NCI-H2171 treated with DMSO at 0.1 percent for 48 hours (cell line): ENCODE results near the gene TMEM161B.
A peak's percentile ranks its signal among the peaks of the same experiment; 100 is the strongest.
"Not testable (repeated sequence)": the region's sequence is repeated elsewhere in the genome, so short reads cannot be mapped to it uniquely, and the experiment has no call there.

Source experiments
- DNase-seq: peaks from one replicate; lab custom pipeline; 2025; lab: John Stamatoyannopoulos, UW

The TMEM161B gene

GRCh38 chr5:88248743-88249540 is 19.7 kb downstream of the TMEM161B start:
- no peak for DNase-seq

GRCh38 chr5:88248094-88248493 is 20.6 kb downstream of the TMEM161B start:
- no peak for DNase-seq

DNA sequence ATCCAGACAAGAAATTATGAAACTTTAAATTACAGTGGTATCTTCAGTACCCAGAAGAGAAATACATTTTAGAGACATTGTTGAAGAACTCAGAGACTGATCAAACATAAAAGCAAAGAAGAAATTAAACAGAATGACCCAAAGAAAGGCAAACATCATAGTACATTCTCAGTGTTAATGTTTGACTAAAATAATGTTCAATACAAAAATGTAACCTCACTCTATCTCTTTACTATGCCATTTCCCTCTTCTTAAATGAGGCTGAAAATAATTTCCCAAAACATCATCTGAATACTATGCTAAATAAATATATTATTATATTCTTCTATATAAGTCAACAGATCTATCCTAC is 22.8 kb downstream of the TMEM161B start:
- no peak for DNase-seq

DNA sequence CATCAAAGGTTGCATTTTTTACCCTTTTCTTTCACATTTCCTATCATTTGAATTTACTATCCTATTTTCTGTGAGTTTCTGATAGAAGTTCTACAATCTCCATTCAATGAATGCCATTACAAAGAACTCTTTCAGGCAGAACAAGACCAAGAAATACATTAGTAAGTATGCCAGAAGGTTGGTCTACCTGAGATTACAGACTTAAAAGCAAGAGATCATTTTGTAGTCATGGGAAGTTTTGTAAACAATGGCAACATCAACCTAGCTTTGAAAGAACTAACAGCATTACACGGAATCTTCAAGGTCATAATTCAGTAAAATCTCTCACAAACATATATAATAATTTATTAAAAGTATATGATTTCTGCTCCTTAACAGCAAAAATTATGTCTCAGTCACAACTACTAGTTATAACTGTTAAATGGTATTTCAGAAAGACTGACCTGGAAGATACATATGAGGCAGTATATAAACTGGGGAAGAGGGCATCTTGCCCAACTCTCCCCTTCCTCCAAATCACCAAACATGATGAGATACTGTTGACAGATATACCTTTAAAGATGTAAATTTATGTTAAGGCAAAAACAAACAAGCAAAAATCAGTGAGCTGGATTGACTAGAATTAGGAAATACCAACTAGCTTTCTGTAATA is 23.3 kb downstream of the TMEM161B start:
- DNase-seq, result no peak

GRCh38 chr5:88244686-88245085 is 24.0 kb downstream of the TMEM161B start:
- no peak for DNase-seq

GRCh38 chr5:88243493-88243892 is 25.2 kb downstream of the TMEM161B start:
- peak; percentile 6 for DNase-seq

GRCh38 chr5:88238732-88239131 is 29.9 kb downstream of the TMEM161B start:
- DNase-seq, result no peak

GRCh38 chr5:88236866-88237642 is 31.6 kb downstream of the TMEM161B start:
- no peak for DNase-seq

- DNase-seq, result no peak
Measured at GRCh38 chr5:88235828-88236227, 32.8 kb downstream of the TMEM161B start.

GRCh38 chr5:88235346-88235745 is 33.3 kb downstream of the TMEM161B start:
- DNase-seq, result no peak

DNA sequence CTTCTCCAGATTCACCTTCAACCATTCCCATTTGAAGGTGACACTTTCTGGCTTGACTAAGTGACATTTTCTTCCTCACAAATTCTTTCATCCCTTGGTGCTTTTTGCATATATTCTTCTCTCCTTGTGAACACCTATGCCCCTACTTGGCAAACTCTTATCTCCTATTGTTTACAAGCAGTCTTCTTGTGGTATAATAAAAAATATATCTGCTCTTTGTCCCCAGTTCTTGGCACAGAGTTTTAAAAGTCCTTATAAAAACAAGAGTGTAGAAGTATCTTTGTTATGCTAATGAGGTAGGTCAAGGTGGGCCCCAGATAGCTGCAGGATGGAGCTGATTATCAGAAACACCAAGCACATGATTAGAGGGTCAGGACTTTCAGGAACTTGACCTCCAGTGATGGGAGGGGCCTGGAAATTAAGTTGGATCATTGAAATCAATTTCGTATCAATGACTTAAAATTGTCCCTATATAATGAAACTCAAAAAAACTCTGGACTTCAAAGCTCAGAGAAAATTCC is 38.0 kb downstream of the TMEM161B start:
- no peak for DNase-seq

DNA sequence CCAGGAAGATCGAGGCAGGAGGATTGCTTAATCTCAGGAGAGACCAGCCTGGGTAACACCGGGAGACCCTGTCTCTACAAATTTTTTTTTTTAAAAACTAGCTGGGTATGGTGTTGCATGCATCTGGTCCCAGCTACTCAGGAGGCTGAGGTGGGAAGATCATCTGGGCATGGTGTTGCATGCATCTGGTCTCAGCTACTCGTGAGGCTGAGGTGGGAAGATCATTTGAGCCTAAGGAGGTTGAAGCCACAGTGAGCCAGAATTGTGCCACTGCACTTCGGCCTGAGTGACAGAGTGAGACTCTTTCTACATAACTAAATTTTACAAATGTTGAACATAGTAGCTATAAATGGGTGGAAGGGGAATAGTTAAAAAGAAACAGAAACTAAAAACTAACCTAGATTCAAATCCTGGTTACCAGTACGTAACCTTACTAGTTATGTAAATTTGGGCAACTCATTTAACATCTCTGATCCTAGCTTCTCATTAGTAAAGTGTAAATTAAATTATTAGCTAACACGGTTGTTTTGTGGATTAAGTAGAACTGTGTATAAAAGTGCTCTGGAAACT is 41.7 kb downstream of the TMEM161B start:
- no peak for DNase-seq

DNA sequence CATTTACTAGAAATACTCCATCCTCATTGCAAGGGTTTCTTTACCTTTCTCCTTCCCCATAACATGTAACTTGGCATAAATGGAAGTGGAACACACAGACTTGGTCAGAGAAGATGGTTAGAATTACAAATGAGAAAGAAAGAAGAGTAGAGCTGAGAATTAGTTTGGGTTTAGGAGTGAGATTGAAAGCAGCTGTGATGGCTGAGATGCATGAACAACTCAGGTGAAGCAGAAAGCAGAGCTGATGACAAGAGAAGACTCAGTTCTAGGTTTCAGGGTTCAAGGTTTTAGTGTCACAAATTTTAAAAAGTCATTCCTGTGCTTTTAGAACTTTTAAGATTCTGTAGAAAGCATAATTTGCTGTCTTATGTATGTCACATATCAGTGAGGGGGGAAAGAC is 54.0 kb downstream of the TMEM161B start:
- no peak for DNase-seq

- DNase-seq, result no peak
Measured at GRCh38 chr5:88207575-88207974, 61.1 kb downstream of the TMEM161B start.

- DNase-seq, result no peak
Measured at GRCh38 chr5:88203981-88204750, 64.5 kb downstream of the TMEM161B start.

DNA sequence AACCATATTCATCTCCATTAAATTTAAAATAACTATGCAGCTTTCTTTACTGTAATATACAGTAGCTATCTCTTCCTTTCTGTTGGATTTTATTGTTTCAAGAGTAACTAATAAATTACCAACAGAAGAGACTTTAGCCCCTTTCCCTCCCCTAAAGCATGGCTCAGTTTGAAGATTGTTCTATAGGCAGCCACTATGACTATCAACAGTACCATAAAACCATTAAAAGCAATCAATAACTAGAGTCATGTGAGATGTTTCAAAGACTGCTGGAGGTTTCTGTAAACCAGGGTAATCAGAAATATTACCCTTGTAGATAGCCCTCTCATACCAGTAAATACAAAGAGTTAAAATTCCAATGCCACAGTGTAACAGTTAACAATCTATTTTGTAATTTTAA is 73.0 kb downstream of the TMEM161B start:
- no peak for DNase-seq

GRCh38 chr5:88193896-88194295 is 74.7 kb downstream of the TMEM161B start:
- no peak for DNase-seq

GRCh38 chr5:88190106-88190834 is 78.4 kb downstream of the TMEM161B start:
- DNase-seq, result peak; percentile 3

GRCh38 chr5:88189484-88189883 is 79.2 kb downstream of the TMEM161B start:
- not testable (repeated sequence) for DNase-seq

DNA sequence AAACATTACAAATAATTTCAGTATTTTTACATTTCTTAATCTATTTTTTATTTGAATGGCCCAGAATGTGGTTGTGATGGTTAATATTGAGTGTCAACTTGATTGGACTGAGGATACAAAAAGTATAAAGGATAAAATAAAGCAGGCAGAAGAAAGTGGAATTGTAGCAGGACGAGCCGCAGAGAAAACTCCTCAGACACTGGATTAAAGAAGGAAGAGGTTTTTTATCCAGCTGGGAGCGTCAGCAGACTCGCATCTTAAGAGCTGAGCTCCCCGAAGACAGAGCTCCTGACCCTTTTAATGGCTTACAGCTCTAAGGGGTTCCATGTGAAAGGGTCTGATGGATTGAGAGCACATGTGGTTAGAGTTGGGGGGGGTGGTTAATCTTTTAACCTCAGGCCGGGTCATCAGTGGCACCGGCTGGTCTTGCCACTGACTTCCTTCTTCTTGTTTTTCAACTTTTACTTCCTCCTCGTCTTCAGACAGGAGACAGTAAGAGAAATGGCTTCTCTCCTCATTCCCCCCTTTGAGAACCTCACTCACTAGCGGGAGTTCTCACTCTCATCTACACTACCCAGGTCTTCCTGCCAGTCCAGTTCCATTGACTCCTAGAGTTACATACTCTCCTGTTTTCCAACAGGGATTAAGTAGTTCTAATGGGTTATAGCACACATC is 80.0 kb downstream of the TMEM161B start:
- DNase-seq, result no peak
